ENCODE measurements around the gene KIRREL1. TPM values are rescaled to one million over a fixed set of nuclear protein-coding genes. Genes with fewer than 3 reads are reported as not detected.

KIRREL1 gene
- total and polyA plus RNA-seq, 2 of the 13 experiments (the other 11 are each of a cell fraction or from before 2014, with no cell fraction given): 0.02 to 0.03 TPM

GRCh38 chr1:157958263-157958662 is 35.2 kb upstream of the KIRREL1 start:
- TF ChIP-seq ZNF775 (CRISPR knock-in tag; IDR thresholded peaks at IDR 0.05; ENCODE audit: borderline replicate concordance) (no peak), JUN (CRISPR knock-in tag; IDR thresholded peaks at IDR 0.05) (no peak), BCL6 (CRISPR knock-in tag; IDR thresholded peaks at IDR 0.05) (no peak), FOXO1 (CRISPR knock-in tag; IDR thresholded peaks at IDR 0.05) (no peak), AGO1 (IDR thresholded peaks at IDR 0.05; ENCODE audit: low read depth, low read length, poor library complexity, severe bottlenecking) (no peak), MEIS1 (CRISPR knock-in tag; IDR thresholded peaks at IDR 0.05; ENCODE audit: borderline replicate concordance) (no peak), ZBTB21 (CRISPR knock-in tag; IDR thresholded peaks at IDR 0.05) (no peak), FOXK2 (IDR thresholded peaks at IDR 0.05) (no peak), GABPA (IDR thresholded peaks at IDR 0.05; ENCODE audit: low read depth, low read length) (no peak), GABPA (CRISPR knock-in tag; IDR thresholded peaks at IDR 0.05; ENCODE audit: low read depth) (no peak), ZNF331 (CRISPR knock-in tag; IDR thresholded peaks at IDR 0.05) (no peak), PITX1 (CRISPR knock-in tag; IDR thresholded peaks at IDR 0.05) (no peak)
- FAIRE-seq (no peak), ATAC-seq (no peak), DNase-seq (ENCODE audit: low spot score) (no peak)
- H3K36me3 ChIP-seq (replicated peaks in 1 of 2; ENCODE audit: control insufficient read depth in 1 of 2, insufficient read depth in 2 of 2, low read length in 2 of 2): no peaks in the 10 kb centered on the region
- no peaks in the 10 kb centered on the region for H3K79me2 ChIP-seq (ENCODE audit: insufficient read depth, low read length)
- H3K4me2 ChIP-seq (ENCODE audit: low read depth, low read length): no peak overlapping the region
- H3K4me1 ChIP-seq (ENCODE audit: insufficient read depth, low read length): no peaks in the 10 kb centered on the region
- no peaks in the 10 kb centered on the region; a peak in 1 of 5 replicates for H3K27me3 ChIP-seq (ENCODE audit: control insufficient read depth in 1 of 2, insufficient read depth in 2 of 2, low read length in 2 of 2)
- no peak overlapping the region for H2AFZ ChIP-seq (ENCODE audit: low read length)
- H3K9me3 ChIP-seq (ENCODE audit: low read length): no peaks in the 10 kb centered on the region
- intact Hi-C loops (cut with micrococcal nuclease; ENCODE audit: unreplicated experiment) (no loop called here), in situ Hi-C loops (cut with HindIII; ENCODE audit: extremely low pct_ligation_motif_present, low pct_unique_long_range_greater_than_20kb) (no loop called here)
- H3K9ac ChIP-seq (ENCODE audit: insufficient read depth, low read depth, low read length): no peak overlapping the region
- H3K27ac ChIP-seq (ENCODE audit: extremely low read length, insufficient read depth, low read length): no peak overlapping the region
- ChIA-PET POLR2A (no interaction called here), CTCF (ENCODE audit: low intra/inter-chr PET ratio, low total read pairs) (no interaction called here)
- no peaks in the 10 kb centered on the region for H4K20me1 ChIP-seq (ENCODE audit: insufficient read depth, low read length)
- H3K4me3 ChIP-seq (replicated peaks in 1 of 3; ENCODE audit: insufficient read depth in 1 of 3, low read depth in 2 of 3, low read length in 3 of 3): no peak overlapping the region
- 17% methylated on average over 3 of the region's 3 CpGs for WGBS (ENCODE audit: low lambda C conversion rate)
- BruUV-seq (replicated peaks): no TSS peak

GRCh38 chr1:157959750-157960149 is 33.7 kb upstream of the KIRREL1 start:
- ATAC-seq (no peak), DNase-seq (ENCODE audit: low spot score) (no peak), FAIRE-seq (no peak)
- no peaks in the 10 kb centered on the region for H3K79me2 ChIP-seq (ENCODE audit: insufficient read depth, low read length)
- H2AFZ ChIP-seq (ENCODE audit: low read length): no peak overlapping the region
- H3K4me2 ChIP-seq (ENCODE audit: low read depth, low read length): no peak overlapping the region
- H3K9ac ChIP-seq (ENCODE audit: insufficient read depth, low read depth, low read length): no peak overlapping the region
- in situ Hi-C loops (cut with HindIII; ENCODE audit: extremely low pct_ligation_motif_present, low pct_unique_long_range_greater_than_20kb) (loop anchor here (5.0 to 10.0 kb wide), 2 partner anchors 125 to 163 kb away; no protein-coding TSS in a partner anchor), intact Hi-C loops (cut with micrococcal nuclease; ENCODE audit: unreplicated experiment) (loop anchor here (5.0 to 10.0 kb wide), 2 partner anchors 1035 to 1113 kb away; no protein-coding TSS in a partner anchor)
- no peaks in the 10 kb centered on the region; a peak in 1 of 5 replicates for H3K27me3 ChIP-seq (ENCODE audit: control insufficient read depth in 1 of 2, insufficient read depth in 2 of 2, low read length in 2 of 2)
- no peak overlapping the region for H3K27ac ChIP-seq (ENCODE audit: extremely low read length, insufficient read depth, low read length)
- no peak overlapping the region for H3K4me3 ChIP-seq (replicated peaks in 1 of 3; ENCODE audit: insufficient read depth in 1 of 3, low read depth in 2 of 3, low read length in 3 of 3)
- TF ChIP-seq ZNF781 (CRISPR knock-in tag; IDR thresholded peaks at IDR 0.05; ENCODE audit: borderline replicate concordance, not compliant biosample characterization): no peak
- TF ChIP-seq ZNF816 (CRISPR knock-in tag; IDR thresholded peaks at IDR 0.05; ENCODE audit: borderline replicate concordance): no peak
- no peaks in the 10 kb centered on the region for H4K20me1 ChIP-seq (ENCODE audit: insufficient read depth, low read length)
- no peaks in the 10 kb centered on the region for H3K9me3 ChIP-seq (ENCODE audit: low read length)
- POLR2A ChIA-PET: no interaction called here
- H3K4me1 ChIP-seq (ENCODE audit: insufficient read depth, low read length): no peaks in the 10 kb centered on the region
- CTCF ChIA-PET (ENCODE audit: low intra/inter-chr PET ratio, low total read pairs): no interaction called here
- WGBS (ENCODE audit: low lambda C conversion rate): 9% methylated on average over 5 of the region's 5 CpGs
- BruUV-seq (replicated peaks): no TSS peak
- no peaks in the 10 kb centered on the region for H3K36me3 ChIP-seq (replicated peaks in 1 of 2; ENCODE audit: control insufficient read depth in 1 of 2, insufficient read depth in 2 of 2, low read length in 2 of 2)

Data from HepG2 (cell line).